KMS-11 (cell line): ENCODE results near the gene ANGPTL8.

ENCODE experiments used
- H2AFZ ChIP-seq: fragments of 200-600 bp; sonication (generic); 2 replicates; pipeline ENCODE4 v1.6.1; 2016; ENCODE audit warnings: antibody characterized with exemption, mixed run types, low read depth
- H3K27ac ChIP-seq: fragments of 200-600 bp; sonication (generic); 2 replicates; pipeline ENCODE4 v1.6.1; 2016; ENCODE audit warnings: mild to moderate bottlenecking, mixed run types
- H3K27me3 ChIP-seq: fragments of 200-600 bp; sonication (generic); 2 replicates; pipeline ENCODE4 v1.6.1; 2017; ENCODE audit warnings: mild to moderate bottlenecking, low read depth, mixed run types, moderate library complexity; ENCODE audit not compliant: insufficient read depth
- H3K36me3 ChIP-seq: fragments of 200-600 bp; sonication (generic); 2 replicates; pipeline ENCODE4 v1.6.1; 2017; ENCODE audit warnings: mild to moderate bottlenecking, mixed run types; ENCODE audit not compliant: insufficient read depth
- H3K4me1 ChIP-seq: fragments of 200-600 bp; sonication (generic); 2 replicates; pipeline ENCODE4 v1.6.1; 2016; ENCODE audit warnings: mild to moderate bottlenecking, low read depth, mixed run types; ENCODE audit not compliant: poor library complexity, severe bottlenecking
- H3K4me2 ChIP-seq: fragments of 200-600 bp; sonication (generic); 2 replicates; pipeline ENCODE4 v1.7.0; 2016; ENCODE audit warnings: mild to moderate bottlenecking, mixed run types
- H3K4me3 ChIP-seq: fragments of 200-600 bp; sonication (generic); IDR thresholded peaks from 2 replicates; pipeline ENCODE4 v1.6.1; 2017; ENCODE audit warnings: low read depth, low read length, mixed read lengths; ENCODE audit not compliant: insufficient read depth
- H3K79me2 ChIP-seq: fragments of 200-600 bp; sonication (generic); 2 replicates; pipeline ENCODE4 v1.6.1; 2016; ENCODE audit warnings: low read depth, mixed run types; ENCODE audit not compliant: insufficient read depth
- H3K9ac ChIP-seq: fragments of 200-600 bp; sonication (generic); 2 replicates; pipeline ENCODE4 v1.6.1; 2016; ENCODE audit warnings: mild to moderate bottlenecking, mixed run types
- H4K20me1 ChIP-seq: fragments of 200-600 bp; sonication (generic); 2 replicates; pipeline ENCODE4 v1.6.1; 2016; ENCODE audit warnings: mild to moderate bottlenecking, mixed run types; ENCODE audit not compliant: insufficient read depth
- CTCF ChIP-seq: fragments of 200-600 bp; sonication (generic); conservative IDR thresholded peaks from 2 replicates; pipeline ENCODE4 v1.6.1; 2017; ENCODE audit warnings: low read depth, mild to moderate bottlenecking, antibody characterized with exemption, low read length, moderate library complexity, mixed read lengths

Gene ANGPTL8

GRCh38 chr19:11248852-11249251 is 9.4 kb downstream of the ANGPTL8 start:
- Histone ChIP-seq H3K9ac (no peak overlapping the region), H4K20me1 (no peaks in the 10 kb centered on the region), H3K27me3 (peaks cover under 1% of the 10 kb centered on the region; the same call in 1 of the 2 replicates), H3K79me2 (no peaks in the 10 kb centered on the region), H3K4me2 (no peak overlapping the region), H3K36me3 (no peaks in the 10 kb centered on the region), H2AFZ (no peak overlapping the region), H3K4me3 (no peak overlapping the region), H3K27ac (no peak overlapping the region), H3K4me1 (no peaks in the 10 kb centered on the region)
- no peak for TF ChIP-seq CTCF

- Histone ChIP-seq H3K27ac (no peak overlapping the region), H2AFZ (no peak overlapping the region), H3K27me3 (0 out of 2 replicates have a peak, but pooled peaks cover 3% of the 10 kb centered on the region), H3K79me2 (no peaks in the 10 kb centered on the region), H3K36me3 (no peaks in the 10 kb centered on the region), H3K4me2 (no peak overlapping the region), H3K4me3 (no peak overlapping the region), H4K20me1 (no peaks in the 10 kb centered on the region), H3K4me1 (no peaks in the 10 kb centered on the region), H3K9ac (no peak overlapping the region)
- TF ChIP-seq CTCF = no peak
Observed at GRCh38 chr19:11251217-11251616, 11.8 kb downstream of the ANGPTL8 start.

GRCh38 chr19:11251650-11252314 is 12.4 kb downstream of the ANGPTL8 start:
- Histone ChIP-seq H3K27ac (no peak overlapping the region), H3K79me2 (no peaks in the 10 kb centered on the region), H3K4me1 (no peaks in the 10 kb centered on the region), H3K27me3 (peaks cover 3% of the 10 kb centered on the region; the same call in 1 of the 2 replicates), H3K9ac (no peak overlapping the region), H3K4me2 (no peak overlapping the region), H3K36me3 (no peaks in the 10 kb centered on the region), H2AFZ (no peak overlapping the region), H4K20me1 (no peaks in the 10 kb centered on the region), H3K4me3 (no peak overlapping the region)
- no peak for TF ChIP-seq CTCF

GRCh38 chr19:11252665-11253355 is 13.4 kb downstream of the ANGPTL8 start:
- H3K36me3 ChIP-seq = no peaks in the 10 kb centered on the region
- H3K4me1 ChIP-seq = no peaks in the 10 kb centered on the region
- TF ChIP-seq CTCF = no peak
- H3K79me2 ChIP-seq = no peaks in the 10 kb centered on the region
- H3K4me3 ChIP-seq = no peak overlapping the region
- peaks cover 3% of the 10 kb centered on the region; the same call in 1 of the 2 replicates for H3K27me3 ChIP-seq
- no peaks in the 10 kb centered on the region for H4K20me1 ChIP-seq
- H3K27ac ChIP-seq = no peak overlapping the region
- H3K4me2 ChIP-seq = no peak overlapping the region
- no peak overlapping the region for H2AFZ ChIP-seq
- no peak overlapping the region for H3K9ac ChIP-seq
